ENCODE data around the gene PDE11A. TPM values are rescaled to one million over a fixed set of nuclear protein-coding genes. Genes with fewer than 3 reads are reported as not detected.

Gene PDE11A
- total and polyA plus RNA-seq, 2 of the 8 experiments (the other 6 are each of a cell fraction or from before 2014, with no cell fraction given) = 0.19 to 0.23 TPM

GRCh38 chr2:177783835-177784744 is 288.5 kb downstream of the PDE11A start:
- H3K14ac ChIP-seq (ENCODE audit: insufficient read length) = no peak overlapping the region
- H3K4ac ChIP-seq (replicated peaks; ENCODE audit: insufficient read length, low read depth, low read length) = no peak overlapping the region
- ChIA-PET CTCF (ENCODE audit: partially characterized antibody) (interaction anchor here (0.7 to 1.8 kb wide), 2 partner anchors 12 to 124 kb away, joined by 3 to 4 read pairs; no protein-coding TSS in a partner anchor), POLR2A (ENCODE audit: partially characterized antibody) (no interaction called here)
- no peak overlapping the region for H2BK15ac ChIP-seq (ENCODE audit: low read length)
- WGBS, 2 experiments (ENCODE audit: extremely low coverage in 1 of 2, insufficient coverage in 1 of 2, insufficient read length in 1 of 2, insufficient replicate concordance in 2 of 2, low coverage in 1 of 2, low lambda C conversion rate in 2 of 2, missing lambda C conversion rate in 1 of 2) = 82% methylated on average over 2 of the region's 2 CpGs; no CpG with 5 or more reads in 1 of the 2 experiments
- no peak overlapping the region for H2BK120ac ChIP-seq (replicated peaks; ENCODE audit: low read depth, low read length)
- H3K23me2 ChIP-seq (ENCODE audit: low read depth, low read length) = no peaks in the 10 kb centered on the region
- no peaks in the 10 kb centered on the region for H3K27me3 ChIP-seq (replicated peaks in 1 of 4; ENCODE audit: control insufficient read depth in 3 of 4, extremely low read depth in 1 of 4, insufficient read depth in 3 of 4, low read length in 3 of 4)
- no peak for DNase-seq (ENCODE audit: low read depth in 1 of 2, low spot score in 2 of 2)
- no peak overlapping the region for H3K23ac ChIP-seq (ENCODE audit: insufficient read length)
- H3K4me3 ChIP-seq (ENCODE audit: extremely low read depth in 1 of 4, insufficient read depth in 2 of 4, low read depth in 3 of 4, low read length in 4 of 4) = no peak overlapping the region
- peaks cover 7 to 10% of the 10 kb centered on the region in 2 experiments; a peak in 3 of 4 replicates for H3K9me3 ChIP-seq (ENCODE audit: insufficient read depth in 2 of 2, low read depth in 1 of 2, low read length in 1 of 2)
- no peak overlapping the region for H2BK5ac ChIP-seq (ENCODE audit: low read depth, low read length)
- FAIRE-seq = no peak
- H3K36me3 ChIP-seq (ENCODE audit: control insufficient read depth in 2 of 4, insufficient read depth in 4 of 4, low read length in 3 of 4) = no peaks in the 10 kb centered on the region
- H4K91ac ChIP-seq (replicated peaks; ENCODE audit: insufficient read length, low read length) = no peak overlapping the region
- no peak overlapping the region for H3K27ac ChIP-seq (ENCODE audit: low read depth, low read length)
- no peak overlapping the region for H2BK12ac ChIP-seq (ENCODE audit: low read depth, low read length)
- H3K4me1 ChIP-seq (replicated peaks in 1 of 4; ENCODE audit: control insufficient read depth in 3 of 4, insufficient read depth in 4 of 4, low read length in 3 of 4) = no peaks in the 10 kb centered on the region
- H4K20me1 ChIP-seq (replicated peaks in 1 of 2; ENCODE audit: control insufficient read depth in 1 of 2, insufficient read depth in 2 of 2, low read length in 2 of 2) = no peaks in the 10 kb centered on the region
- no peaks in the 10 kb centered on the region for H3K79me2 ChIP-seq (ENCODE audit: control insufficient read depth in 1 of 2, insufficient read depth in 2 of 2, low read length in 2 of 2)
- no peak overlapping the region for H2BK20ac ChIP-seq (ENCODE audit: low read length)
- H4K8ac ChIP-seq (ENCODE audit: extremely low read depth, insufficient read depth, low read length) = no peak overlapping the region
- no peak overlapping the region for H2AK5ac ChIP-seq (ENCODE audit: low read depth, low read length)
- no peak overlapping the region for H2AFZ ChIP-seq (ENCODE audit: low read length)
- no peak overlapping the region for H3K56ac ChIP-seq (replicated peaks; ENCODE audit: insufficient read length, low read depth, low read length)
- H3K79me1 ChIP-seq (ENCODE audit: low read depth, low read length) = no peaks in the 10 kb centered on the region
- H3K4me2 ChIP-seq (ENCODE audit: insufficient read depth in 1 of 2, low read depth in 2 of 2, low read length in 2 of 2) = no peak overlapping the region
- no peak overlapping the region for H3K18ac ChIP-seq (ENCODE audit: extremely low read depth, low read length)
- no peak overlapping the region for H4K5ac ChIP-seq (ENCODE audit: insufficient read length, low read depth, low read length)
- no peak overlapping the region for H3K9ac ChIP-seq (replicated peaks in 1 of 4; ENCODE audit: extremely low read depth in 1 of 4, low read depth in 3 of 4, low read length in 3 of 4)
- TF ChIP-seq SUZ12 (IDR thresholded peaks at IDR 0.05; ENCODE audit: low read length) = no peak
- no peak for TF ChIP-seq FOSL1 (IDR thresholded peaks at IDR 0.05; ENCODE audit: insufficient read depth, low read depth, low read length)
- no peak for TF ChIP-seq RBBP5 (IDR thresholded peaks at IDR 0.05; ENCODE audit: borderline replicate concordance, low read depth, low read length)
- no peak for TF ChIP-seq CHD2 (IDR thresholded peaks at IDR 0.05; ENCODE audit: low read length)
- no peak for TF ChIP-seq PHF8 (conservative IDR thresholded peaks at IDR 0.05; ENCODE audit: low read depth, low read length)

Data from H1 (cell line).